Activated T-cell treated with anti-CD3 and anti-CD28 coated beads for 24 hours (primary cell): ENCODE data around the gene KRT25.
"Not testable (repeated sequence)": the region's sequence is repeated elsewhere in the genome, so short reads cannot be mapped to it uniquely, and the experiment has no call there.

Experiments
- DNase-seq: peaks from one replicate; pipeline ENCODE4 v3.0.0-alpha.2; 2020; ENCODE audit warnings: low read depth

The KRT25 gene

DNA sequence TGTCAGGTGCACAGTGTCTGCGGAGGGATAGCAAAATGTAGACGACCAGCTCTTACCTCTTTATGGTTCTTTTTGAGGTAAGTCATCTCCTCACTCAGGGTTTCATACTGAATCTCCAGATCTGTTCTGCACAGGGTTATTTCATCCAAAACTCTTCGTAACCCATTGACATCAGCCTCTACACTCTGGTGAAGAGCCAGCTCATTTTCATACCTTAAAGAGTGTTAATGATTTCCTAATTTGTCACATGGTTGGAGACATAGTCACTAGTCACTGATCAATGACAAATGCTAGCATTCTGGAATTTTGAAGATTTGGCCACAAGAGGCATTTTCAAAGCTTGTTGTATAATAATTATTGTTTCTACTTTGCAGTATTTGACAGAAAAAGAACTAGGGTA lies 1.3 kb downstream of the KRT25 start:
- no peak for DNase-seq

DNA sequence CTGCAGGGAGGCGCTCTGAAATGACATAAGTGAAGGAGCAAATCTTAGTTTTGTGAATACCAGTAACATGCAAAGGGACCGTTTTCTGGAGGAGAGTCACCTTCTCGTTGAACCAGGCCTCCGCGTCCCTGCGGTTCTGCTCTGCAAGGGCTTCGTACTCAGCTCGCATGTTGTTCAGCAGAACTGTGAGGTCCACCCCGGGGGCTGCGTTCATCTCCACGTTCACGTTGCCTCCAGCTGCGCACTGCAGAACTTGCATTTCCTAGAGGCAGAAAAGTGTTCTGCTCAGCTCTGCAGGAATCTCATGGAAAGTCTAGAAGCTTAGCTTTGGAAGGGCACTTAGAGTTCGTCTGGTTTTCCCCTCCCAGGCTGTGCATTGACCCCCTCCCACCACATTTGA lies 4.1 kb downstream of the KRT25 start:
- no peak for DNase-seq

DNA sequence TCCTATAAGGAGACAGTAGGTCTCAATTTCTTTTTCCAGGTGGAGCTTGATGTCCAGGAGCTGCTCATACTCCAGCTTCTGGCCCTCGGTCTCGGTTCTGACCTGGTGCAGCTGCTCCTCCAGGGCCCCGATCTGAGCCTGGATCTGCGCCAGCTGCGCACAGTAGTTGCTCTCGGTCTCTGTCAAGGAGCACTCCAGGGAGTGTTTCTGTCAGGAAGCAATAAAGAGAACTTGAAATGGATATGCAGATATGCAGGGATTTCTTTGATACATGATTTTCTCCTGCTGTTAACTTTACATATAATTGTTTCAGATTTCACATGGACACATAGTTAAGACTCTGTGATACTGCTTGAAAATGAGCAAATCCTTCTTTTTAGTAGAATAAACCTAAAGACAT lies 4.7 kb downstream of the KRT25 start:
- no peak for DNase-seq

DNA sequence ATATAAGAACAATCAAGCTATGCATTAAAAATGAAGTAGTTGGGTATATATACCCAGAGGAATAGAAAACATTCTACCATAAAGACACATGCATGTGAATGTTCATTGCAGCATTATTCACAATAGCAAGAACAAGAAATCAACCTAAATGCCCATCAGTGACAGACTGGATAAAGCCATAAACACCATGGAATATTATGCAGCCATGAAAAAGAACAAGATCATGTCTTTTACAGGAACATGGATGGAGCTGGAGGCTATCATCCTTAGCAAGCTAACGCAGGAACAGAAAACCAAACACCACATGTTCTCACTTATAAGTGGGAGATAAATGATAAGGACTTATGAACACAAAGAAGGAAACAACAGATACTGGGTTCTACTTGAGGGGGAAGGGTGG lies 6.5 kb downstream of the KRT25 start:
- not testable (repeated sequence) for DNase-seq

DNA sequence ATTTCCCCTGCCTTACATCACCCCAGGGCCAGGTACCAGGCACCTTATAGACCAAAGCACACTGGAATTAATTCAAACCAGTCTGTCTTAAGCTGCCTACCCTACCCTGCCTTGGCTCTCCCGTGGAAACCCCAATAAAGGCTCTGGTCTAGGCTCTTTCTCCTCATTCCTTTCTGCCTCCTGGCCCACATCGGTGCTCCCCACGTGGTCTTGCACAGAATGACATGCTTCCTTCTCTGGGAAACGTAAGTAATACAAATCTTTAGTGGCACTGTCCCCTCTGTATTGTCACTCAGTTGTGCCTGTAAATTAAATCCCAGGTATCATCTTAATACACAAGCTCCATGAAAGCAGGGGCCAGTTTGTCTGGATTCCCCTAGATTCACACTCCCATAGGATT lies 16.6 kb downstream of the KRT25 start:
- DNase-seq = no peak

DNA sequence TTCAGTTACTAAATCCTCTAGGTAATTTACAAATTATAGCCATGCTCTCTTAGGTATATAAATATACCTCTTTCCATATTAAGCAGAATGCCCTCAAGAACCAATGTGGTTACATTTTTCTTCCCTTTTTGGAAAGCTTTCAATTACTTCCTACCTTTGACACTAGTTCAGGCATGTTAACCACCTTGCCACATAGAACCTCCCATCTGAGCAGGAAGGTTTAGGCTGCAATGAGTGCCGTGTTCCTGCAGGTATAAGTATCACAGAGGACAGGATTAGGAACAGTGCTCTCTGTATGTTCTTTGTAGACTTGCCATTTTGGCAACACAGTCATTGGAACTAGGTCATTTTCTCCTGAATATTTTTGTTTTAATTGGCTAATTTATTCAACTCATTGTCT lies 20.1 kb downstream of the KRT25 start:
- no peak for DNase-seq

DNA sequence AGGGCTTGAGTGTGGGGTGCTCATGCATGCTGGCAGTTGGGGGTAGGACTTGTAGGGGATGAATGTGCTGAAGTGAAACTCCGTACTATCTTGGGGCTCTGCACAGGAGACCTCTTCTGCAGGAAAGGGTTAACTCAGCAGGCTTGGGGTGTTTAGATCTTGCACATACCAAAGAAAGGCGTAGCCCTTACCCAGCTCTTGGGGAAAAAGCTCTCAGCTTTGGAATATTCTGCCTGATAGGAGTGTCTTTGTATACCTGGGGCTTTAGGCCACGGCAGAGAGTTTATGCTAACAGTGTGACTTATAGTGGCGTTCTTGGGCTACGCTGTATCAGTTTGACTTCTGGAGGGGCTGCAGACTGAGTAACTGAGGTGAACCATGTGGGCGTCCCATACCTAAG lies 21.1 kb downstream of the KRT25 start:
- no peak for DNase-seq

DNA sequence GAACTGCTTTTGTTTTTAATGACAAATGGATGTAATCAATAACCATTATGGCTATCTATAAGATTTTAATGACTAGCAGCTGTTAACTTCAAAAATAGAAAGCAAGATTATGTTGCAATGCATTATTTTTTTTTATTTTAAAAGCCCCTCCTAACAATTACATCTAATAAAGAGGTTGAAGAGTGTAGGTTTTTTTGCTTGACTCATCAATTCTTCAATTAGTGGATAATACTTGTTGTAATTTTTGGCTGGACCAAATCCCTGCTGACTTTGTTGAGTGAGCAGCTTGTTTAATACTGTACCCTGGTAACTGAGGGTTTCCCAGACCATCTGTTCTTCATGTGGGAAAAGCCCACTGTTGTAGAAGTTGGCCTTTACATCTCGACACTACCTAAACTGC lies 24.2 kb downstream of the KRT25 start:
- DNase-seq = no peak

DNA sequence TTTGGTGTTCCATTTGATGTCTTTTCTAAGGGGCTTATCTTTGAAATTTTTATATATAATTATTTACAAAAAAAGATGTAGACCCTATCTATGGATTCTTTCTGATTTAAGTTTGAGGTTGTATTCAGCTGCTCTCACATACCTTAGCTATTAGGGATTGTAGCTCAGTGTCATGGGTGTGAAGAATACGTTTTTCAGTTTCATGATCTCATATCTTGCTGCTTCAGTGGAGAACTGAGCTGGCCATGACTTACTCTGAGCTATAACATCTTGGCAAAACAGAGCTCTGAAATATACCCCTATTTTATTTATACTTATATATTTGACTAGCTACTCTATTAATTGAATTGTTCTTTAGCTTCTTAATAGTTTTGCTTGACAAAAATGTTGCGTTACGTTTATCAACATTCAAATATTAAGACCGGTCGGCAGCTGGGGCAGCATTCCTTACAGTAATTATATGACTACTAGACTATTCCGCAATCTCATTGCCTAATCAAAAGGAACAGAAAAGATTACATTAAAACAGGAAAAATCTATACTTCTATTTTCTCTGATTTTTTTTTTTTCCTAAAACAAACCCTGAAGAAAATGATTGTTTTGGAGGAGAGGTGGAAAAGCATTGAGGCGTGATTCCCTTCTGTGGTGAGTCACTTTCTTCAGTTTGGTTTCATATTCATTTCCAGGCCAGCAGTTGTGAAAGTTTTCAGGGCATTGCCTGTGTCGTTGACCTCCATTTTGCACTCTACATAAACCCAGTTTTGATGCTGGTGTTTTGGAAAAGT lies 27.5 kb downstream of the KRT25 start:
- no peak for DNase-seq

DNA sequence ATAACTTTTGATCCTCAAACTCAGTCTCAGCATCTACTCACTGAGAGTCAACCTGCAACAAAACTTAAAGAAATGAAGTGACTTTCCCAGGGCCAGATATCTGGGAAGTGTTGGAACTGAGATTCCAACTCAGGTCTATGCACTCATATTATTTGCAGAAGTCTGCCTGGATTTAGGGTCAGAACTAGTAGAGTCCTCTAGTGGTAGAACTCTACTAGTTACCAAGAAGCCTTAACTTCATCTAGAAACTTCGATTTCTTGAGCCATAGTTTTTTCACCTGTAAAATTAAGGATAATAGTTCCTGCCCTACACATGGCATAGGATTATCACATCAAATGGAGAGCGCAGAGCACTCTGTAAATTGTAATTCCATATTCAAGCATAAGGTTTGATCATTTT lies 28.2 kb downstream of the KRT25 start:
- no peak for DNase-seq

DNA sequence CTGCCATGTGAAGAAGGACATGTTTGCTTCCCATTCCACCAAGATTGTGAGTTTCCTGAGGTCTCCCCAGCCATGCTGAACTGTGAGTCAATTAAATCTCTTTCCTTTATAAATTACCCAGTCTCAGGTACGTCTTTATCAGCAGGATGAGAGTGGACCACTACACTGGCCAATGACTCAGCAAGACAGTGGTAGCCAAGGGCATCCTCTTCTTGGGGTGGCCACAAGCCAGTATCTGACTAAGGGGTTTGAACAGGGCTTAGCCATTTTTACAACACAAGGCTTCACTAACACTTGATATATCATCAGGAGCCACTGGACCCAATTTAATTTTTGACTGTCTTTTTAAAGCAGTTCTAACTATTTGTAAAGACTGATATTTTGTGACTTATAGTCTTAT lies 30.5 kb downstream of the KRT25 start:
- no peak for DNase-seq

DNA sequence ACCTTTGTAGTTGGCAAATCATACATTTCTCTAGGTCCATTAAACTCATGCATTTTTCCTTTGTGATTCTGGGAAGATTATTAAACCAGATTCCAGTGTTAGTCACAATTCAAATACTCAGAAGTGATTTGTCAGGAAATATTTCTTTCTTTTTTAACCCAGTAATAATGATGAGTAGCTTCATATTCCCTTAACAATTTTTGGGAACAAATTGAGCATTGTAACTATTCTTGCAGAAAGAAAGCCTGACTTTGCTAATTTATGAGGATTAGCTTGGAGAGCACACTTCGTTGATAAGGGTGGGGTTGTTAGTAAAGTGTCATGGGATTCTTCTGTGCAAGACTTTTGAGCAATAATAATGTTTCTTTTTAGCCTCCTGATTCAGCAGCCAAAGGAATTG lies 32.9 kb downstream of the KRT25 start:
- no peak for DNase-seq

DNA sequence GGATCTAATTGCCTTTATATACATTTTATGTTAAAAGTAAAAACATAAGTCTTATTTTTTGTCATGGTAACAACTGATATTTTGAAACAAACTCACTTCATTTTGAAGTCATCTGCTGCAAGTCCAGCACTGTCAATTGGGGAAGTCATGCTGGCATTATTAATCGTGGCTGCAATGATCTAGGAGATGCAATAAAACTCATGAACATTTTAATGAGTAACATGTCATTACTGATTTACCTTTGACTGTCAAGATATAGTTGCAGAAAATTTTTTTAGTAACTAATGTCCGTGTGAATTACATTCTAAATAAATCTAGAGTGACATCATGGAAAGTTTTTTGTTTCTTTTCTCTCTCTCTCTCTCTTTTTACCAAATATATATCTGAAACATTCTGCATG lies 34.2 kb downstream of the KRT25 start:
- DNase-seq = no peak

DNA sequence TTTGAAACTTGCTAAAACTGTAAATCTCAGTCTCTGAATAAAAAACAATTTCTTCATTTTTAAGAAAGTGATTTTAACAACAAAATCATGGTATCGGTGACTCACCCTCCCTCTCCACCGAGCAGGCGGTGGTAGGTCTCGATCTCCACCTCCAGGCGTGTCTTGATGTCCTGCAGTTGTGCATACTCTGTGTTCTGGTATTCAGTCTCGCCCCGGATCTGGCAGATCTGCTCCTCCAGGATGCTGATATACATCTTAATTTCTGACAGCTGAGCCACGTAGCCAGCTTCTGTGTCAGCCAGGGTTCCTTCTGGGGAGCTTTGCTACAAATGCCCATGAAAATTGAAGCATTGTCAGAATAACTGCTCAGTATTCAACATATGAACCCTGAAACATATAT lies 36.2 kb downstream of the KRT25 start:
- DNase-seq = no peak

DNA sequence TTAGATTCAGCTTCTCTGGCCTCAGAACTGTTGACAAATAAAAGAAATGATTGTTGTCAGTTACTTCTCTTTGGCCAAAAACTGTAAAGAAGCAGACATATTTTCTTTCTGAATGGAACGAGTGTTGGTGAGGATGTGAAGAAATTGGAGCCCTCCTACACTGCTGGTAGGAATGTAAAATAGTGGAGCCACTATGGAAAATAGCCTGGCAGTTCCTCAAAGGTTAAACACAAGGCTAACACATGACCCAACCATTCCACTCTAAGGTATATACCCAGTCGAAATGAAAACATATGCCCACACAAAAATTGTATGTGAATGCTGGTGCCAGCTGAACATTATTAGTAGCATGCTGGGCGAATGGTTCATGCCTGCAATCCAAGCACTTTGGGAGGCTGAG lies 37.4 kb downstream of the KRT25 start:
- DNase-seq = no peak

DNA sequence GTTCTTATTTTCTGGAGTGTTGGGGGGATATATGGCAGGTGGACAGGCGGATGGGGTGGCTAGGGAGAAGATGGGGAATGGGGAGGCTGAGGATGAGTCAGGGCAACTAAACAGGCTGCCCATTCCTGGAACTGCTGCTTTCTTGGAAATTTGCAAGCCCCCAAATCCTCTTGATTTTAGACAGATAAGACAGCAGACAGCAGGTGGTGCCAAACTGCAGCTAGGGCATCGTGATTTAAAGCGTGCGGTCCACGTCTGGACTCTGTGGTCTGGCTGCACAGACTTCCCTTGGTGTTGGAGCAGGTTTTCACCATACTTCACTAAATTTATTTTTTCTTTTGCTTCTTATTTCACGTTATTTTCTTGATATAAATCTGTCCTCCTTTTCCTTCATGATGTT lies 40.7 kb downstream of the KRT25 start:
- DNase-seq = no peak

DNA sequence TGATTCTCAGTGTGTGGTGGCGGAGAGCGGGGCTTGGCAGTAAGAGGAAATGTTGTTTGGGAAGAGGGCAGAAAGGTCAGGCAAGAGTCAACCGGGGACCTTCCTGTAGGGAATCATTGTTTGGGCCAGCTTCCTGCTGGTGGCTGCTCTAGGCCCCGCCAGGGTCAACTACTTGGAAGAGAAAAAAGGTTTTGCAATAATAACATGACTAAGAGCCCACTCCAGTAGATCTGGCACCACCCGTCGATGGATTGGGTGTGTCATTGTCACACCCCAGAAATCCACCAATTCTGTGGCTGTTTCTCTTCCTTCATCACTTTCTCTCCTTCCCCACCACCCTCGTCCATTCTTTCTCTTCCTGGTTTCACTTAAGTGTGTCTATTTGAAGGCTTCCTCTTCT lies 47.4 kb downstream of the KRT25 start:
- no peak for DNase-seq

DNA sequence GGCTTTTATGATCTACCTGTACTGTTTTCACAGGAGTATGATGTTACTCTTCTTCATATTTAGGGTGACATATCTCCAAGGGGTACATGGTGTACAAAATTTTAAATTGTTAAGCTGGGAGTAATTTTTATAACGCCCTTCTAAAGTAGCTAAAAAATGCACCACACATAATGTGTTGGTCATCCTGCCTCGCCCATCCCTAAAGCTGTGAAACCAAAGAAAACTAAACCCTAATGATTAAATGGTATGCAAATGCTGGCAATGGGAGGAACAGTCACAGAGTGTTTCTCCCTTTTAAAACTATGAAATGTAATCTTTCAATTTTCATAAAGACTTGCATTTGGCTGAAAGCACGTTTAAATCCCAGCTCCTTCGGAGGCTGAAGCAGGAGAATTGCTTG lies 49.5 kb downstream of the KRT25 start:
- DNase-seq = no peak

DNA sequence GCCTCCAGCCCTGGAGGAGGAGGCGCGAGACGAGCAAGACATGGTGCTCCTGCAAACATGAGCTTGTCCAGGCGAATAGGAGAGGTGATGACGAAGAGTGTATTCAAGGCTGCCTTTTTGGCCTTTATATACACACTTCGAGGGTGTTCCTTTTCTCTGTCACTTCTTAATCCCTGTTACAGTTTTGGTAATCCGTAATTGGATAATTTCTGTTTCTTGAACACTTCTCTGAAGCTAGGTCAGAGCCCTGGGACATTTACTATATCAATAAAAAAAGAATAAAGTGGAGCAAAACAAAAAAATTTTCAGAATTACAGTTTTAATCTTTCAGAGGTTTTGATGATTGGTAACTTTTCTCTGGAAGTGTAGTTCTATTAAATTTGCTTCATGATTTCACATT lies 51.5 kb downstream of the KRT25 start, which contains the start of gene KRT24:
Gene KRT24, minus strand, starts transcription at position 101 of the 400 bp plus-strand sequence. Its CDS starts 59 bp downstream, at position 42.
- no peak for DNase-seq

DNA sequence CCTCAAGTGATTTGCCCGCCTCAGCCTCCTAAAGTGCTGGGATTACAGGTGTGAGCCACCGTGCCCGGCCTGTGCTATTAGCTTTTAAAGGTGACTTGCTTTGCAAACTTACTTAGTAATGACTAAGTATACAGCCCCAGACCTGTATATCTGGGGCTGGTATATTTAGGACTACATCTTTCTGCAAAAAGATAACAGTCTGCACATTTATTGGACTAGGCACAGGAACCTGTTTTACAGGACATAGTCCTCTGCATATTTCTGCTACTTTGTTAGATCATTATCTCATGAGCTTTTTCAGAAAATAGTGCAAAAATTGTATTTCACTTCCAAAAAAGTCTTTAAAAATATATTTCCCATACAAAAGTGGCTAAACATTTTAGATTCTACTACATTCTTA lies 52.9 kb downstream of the KRT25 start:
- no peak for DNase-seq

DNA sequence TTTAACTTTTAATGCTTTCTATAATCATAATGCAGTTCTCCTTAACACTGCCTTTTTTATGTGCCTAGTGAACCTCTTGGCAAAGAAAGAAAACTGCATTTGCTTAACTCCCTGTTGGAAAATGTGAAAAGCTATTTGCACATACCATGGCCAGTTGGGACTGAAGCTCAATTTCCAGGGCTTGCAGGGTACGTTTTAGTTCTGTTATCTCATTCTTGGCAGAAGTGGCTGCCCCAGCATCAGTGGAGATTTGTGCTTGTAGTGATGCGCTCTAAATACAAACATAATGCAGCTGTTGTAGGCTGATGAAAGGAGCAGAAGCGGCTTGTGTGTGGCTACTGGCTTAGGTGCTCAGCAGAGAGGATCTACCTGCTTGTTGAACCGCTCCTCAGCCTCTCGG lies 55.3 kb downstream of the KRT25 start:
- DNase-seq = no peak

DNA sequence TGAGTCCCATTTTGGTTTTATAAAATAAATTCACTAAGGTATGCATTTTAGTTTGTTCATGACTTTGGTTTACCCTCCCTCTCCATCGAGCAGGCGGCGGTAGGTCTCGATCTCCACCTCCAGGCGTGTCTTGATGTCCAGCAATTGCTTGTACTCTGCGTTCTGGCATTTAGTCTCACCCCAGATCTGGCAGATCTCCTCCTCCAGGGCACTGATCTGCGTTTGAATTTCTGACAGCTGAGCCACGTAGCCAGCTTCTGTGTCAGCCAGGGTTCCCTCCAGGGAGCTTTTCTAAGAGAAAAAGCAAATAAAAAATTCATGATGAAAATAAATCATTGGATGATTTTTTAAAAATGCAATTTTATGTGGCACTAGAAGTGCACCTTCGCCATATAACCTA lies 55.8 kb downstream of the KRT25 start:
- DNase-seq = no peak
